ENCODE results near the gene HIC1. TPM values are rescaled to one million over a fixed set of nuclear protein-coding genes. Genes with fewer than 3 reads are reported as not detected.

The HIC1 gene
- total RNA-seq, 1 experiment from 2014 or later = 0.31 TPM

DNA sequence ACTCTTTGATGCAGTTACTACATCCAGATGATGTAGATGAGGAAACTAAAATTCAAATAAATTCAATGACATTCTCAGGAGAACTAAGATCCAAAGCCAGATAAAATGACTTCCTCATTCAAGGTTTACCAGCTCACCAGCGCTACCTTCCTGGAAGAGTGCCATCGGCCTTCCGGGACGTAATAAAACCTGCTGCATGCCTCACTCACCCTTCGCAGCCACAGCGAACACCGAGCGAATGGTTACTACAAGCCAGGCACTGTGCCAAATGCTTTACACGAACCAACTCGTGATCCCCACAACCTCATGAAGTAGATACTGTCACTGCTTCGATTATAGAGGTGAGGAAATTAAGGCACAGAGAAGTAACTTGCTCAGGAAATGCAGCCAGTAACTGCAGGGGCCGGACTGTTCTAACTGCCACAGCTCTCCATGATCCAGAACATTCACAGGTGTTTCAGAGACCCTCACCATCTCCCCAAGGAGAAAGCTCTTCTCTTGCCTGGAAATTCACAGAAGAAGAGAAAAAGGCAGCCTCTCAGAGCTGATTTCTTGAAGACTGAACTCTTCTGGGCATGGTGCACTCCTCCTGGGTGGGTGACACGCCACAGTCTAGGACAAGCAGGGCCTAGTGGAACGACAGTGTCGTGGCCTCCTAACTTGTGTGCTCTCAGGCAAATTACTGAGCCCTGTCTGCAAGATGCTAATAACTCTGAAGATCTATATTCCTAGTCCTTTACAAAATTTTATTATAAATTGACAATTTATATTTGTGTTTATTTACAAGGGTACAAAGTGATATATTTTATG is 46.8 kb downstream of the HIC1 start:
- DNase-seq (ENCODE audit: low spot score) = peak; percentile 98

DNA sequence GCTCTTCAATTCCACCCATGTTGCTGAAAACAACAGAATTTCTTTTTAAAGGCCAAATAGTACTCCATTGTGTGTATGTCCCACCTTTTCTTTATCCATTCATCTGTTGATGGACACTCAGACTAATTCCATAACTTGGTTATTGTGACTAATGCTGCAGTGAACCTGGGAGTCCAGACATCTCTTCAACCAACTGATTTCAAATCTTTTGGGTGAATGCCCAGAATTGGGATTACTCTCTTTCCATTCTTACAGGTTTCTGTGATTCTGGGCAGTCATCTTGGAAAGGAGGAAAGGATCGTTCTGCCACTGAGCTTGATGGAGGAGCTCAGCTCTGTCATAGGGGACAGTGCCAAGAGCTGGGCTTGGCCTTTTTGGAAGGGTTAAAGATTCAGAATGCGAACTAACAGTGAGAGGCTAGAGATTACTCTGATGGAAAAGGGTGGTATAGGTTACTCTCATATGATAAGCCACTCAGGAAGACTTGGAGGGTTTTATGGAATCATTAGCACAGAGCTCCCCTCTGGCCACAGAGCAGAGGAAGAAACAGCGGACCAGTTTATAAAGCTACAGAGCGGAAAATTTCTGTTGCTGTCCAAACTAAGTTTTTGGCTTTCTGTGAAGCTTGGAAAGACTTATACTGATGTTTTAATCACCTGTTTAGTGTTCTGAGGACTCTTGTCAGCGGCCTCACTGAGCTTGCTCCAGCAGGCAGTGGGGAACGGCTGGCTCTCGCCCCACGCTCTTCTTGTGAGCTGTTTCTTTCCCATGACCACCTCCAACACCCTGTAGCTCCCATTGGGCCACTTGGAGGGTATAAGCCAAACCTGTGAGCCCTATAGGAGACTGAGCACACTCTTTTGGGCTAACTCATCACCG is 48.3 kb downstream of the HIC1 start:
- DNase-seq (ENCODE audit: low spot score) = peak; percentile 2

DNA sequence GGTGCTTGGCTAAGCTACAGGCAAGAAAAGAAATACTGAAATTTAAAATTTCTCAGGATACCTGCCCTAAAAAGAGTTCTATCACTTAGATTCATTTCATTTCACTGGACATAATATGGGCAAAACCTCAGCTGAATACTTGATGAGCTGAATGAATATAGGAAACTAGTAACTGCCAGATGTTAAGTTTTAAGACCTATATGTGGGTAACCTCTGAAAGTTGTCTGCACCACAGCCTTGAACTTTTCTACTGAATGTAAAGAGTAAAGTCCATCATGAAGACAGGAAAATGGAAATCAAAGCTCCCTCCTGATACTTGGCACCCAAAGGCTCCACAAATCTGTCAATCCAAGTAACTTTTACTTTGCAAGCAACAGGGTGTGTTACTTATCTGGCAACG is 50.8 kb downstream of the HIC1 start:
- DNase-seq (ENCODE audit: low spot score) = no peak

DNA sequence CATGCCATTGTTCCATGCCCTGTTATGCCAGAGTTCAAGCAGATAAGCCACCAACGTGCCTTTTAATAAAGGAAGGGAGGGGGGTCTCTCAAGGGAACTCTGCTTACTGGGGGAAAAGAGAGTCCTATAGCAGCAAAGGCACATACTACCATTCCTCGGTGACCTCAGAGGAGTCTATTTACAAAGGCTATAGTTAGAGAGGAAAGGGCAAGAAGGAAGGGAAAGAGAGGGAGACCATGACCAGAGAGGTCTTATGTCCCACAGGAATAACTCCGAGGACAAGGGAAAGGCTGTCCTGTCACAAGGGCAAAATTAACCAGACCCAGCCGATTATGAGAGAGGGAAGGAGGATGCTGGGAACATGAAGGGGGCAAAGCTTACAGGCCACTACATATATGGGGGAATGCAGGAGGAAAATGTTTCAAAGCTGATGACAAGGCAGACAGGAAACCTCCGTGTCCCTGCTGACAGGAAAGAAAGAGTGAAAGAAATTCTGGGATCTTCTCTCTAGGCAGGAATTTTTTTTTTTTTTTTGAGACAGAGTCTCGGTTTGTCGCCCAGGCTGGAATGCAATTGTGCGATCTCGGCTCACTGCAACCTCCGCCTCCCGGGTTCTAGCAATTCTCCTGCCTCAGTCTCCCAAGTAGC is 51.5 kb downstream of the HIC1 start:
- DNase-seq (ENCODE audit: low spot score) = no peak

DNA sequence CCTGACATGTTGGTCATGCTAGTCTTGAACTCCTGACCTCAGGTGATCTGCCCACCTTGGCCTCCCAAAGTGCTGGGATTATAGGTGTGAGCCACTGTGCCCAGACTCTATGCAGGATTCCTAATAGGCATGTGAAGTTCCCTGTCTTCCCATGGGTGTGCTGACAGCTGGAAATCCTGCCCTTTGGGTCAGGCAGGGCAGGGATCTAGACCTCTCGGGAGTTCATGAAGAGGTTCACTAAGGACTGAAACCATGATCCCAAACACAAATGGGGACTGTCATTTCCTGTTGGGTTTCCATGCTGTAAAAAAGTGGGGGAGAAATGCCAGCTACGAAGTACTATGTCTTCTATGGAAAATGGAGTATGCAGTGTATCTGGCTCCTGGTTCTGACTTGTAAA is 52.1 kb downstream of the HIC1 start:
- DNase-seq (ENCODE audit: low spot score) = no peak

DNA sequence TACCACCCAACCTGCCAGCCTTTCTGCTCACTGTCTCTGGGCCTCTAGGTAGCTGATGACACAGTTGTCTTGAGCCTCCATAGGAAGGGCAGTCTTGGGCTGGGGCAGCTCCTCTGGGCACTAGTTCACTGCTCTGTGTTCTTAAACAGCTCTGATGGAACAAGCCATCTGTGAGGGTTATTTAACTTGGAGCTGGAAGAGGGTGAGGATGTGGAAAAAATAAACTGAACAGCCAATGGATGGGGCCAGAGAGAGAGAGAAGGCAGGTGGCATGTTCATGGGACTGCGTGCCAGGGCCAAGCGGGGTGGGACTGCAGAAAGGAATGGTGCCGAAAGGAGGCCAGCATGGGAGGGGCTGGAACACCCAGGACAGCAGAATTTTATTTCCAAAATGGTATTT is 52.6 kb downstream of the HIC1 start:
- DNase-seq (ENCODE audit: low spot score) = no peak

DNA sequence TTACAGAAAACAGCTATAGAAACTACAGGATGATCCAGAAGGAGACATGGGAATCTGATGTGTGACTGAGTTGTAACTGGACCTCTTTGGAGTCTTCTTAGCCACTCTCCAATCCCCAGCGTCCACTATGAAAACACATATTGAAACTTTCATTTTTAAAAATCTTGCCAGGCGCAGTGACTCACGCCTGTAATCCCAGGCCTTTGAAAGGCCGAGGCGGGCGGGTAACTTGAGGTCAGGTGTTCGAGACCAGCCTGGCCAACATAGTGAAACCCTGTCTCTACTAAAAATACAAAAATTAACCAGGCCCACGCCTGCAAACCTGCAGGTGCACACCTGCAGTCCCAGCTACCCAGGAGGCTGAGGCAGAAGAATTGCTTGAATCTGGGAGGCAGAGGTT is 53.3 kb downstream of the HIC1 start:
- no peak for DNase-seq (ENCODE audit: low spot score)

DNA sequence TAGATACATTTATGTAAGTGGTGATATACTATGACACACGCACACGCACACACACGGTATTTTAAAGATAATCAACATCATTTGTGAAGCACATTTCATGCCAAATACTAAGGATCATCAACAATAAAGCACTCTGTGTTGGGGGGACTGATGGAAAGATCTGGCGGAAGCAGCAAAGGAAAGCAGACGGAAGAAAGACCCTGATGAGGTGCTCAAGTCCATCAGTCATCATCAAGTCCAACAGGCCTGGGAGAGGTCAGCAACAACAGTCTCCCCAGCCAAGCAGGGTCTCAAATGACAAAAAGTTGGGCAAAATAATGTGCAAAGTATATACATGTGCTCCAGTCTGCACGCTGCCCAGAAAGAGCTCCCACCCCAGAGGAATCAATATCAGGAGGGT is 55.5 kb downstream of the HIC1 start:
- no peak for DNase-seq (ENCODE audit: low spot score)

DNA sequence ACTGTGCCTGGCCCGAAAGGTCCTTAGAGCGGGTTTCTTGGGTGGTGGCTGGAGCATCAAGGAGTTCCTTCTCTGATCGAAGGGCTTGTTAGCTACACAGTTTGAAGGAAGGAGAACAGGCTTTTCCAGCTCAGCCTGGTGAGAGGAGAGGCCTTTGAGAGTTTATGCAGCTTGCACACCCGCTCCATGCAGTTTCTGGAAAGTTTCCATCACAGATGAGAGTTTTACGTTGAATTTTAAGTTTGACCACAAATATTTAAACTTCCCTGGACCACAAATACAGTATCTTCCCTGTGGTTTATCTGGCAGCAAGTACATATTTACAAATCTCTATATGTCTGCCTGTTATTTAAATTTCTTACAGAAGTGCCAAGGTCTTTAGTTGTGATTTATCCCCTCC is 56.8 kb downstream of the HIC1 start:
- peak; percentile 45 for DNase-seq (ENCODE audit: low spot score)

Small RNA genes lying within 50 kb of the gene (small RNA-seq; reads per million reads assigned to genes)
- gene AC090617.6 = not detected
- not detected for gene AC090617.9
- not detected for gene MIR132
- gene MIR212 = not detected
- not detected for gene OVCA2

Other genes starting within 250 kb of the HIC1 start
- gene SMYD4, start 225.2 kb upstream of the HIC1 start, total RNA-seq (2014; rRNA removed; shearing (Covaris generic)) = 5.9 and 7.5 TPM in 2 replicates
- gene RPA1, start 225.1 kb upstream of the HIC1 start, total RNA-seq (2014; rRNA removed; shearing (Covaris generic)) = 32.4 and 52.5 TPM in 2 replicates
- not detected in 2 replicates for gene RTN4RL1, start 29.8 kb upstream of the HIC1 start, total RNA-seq (2014; rRNA removed; shearing (Covaris generic))
- gene DPH1, start 24.9 kb upstream of the HIC1 start, total RNA-seq (2014; rRNA removed; shearing (Covaris generic)) = 31.6 and 38.5 TPM in 2 replicates
- 54.1 and 56.8 TPM in 2 replicates for gene OVCA2, start 13.1 kb upstream of the HIC1 start, total RNA-seq (2014; rRNA removed; shearing (Covaris generic))
- 14.9 and 17.5 TPM in 2 replicates for gene SMG6, start 248.7 kb downstream of the HIC1 start, total RNA-seq (2014; rRNA removed; shearing (Covaris generic))
- gene SRR, start 248.8 kb downstream of the HIC1 start, total RNA-seq (2014; rRNA removed; shearing (Covaris generic)) = 1.2 and 5.8 TPM in 2 replicates

Data from HT-29 (cell line).